ENCODE data around the gene URI1.

- no peak for TF ChIP-seq POLR2A (IDR thresholded peaks at IDR 0.05)
- TF ChIP-seq, protein P1, sequence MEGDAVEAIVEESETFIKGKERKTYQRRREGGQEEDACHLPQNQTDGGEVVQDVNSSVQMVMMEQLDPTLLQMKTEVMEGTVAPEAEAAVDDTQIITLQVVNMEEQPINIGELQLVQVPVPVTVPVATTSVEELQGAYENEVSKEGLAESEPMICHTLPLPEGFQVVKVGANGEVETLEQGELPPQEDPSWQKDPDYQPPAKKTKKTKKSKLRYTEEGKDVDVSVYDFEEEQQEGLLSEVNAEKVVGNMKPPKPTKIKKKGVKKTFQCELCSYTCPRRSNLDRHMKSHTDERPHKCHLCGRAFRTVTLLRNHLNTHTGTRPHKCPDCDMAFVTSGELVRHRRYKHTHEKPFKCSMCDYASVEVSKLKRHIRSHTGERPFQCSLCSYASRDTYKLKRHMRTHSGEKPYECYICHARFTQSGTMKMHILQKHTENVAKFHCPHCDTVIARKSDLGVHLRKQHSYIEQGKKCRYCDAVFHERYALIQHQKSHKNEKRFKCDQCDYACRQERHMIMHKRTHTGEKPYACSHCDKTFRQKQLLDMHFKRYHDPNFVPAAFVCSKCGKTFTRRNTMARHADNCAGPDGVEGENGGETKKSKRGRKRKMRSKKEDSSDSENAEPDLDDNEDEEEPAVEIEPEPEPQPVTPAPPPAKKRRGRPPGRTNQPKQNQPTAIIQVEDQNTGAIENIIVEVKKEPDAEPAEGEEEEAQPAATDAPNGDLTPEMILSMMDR (IDR thresholded peaks at IDR 0.05) = no peak
Observed at GRCh38 chr19:30009013-30009412, 67.0 kb downstream of the URI1 start.
